PC-3 (cell line): ENCODE data around the gene PTP4A1. TPM values are rescaled to one million over a fixed set of nuclear protein-coding genes. Genes with fewer than 3 reads are reported as not detected.
A peak's percentile ranks its signal among the peaks of the same experiment; 100 is the strongest.

ENCODE experiments used
- ATAC-seq: fragments of 200-7000 bp; cut with Tn5 transposase; 2 replicates; pipeline ENCODE4 v1.9.1; 2020; ENCODE audit warnings: mild to moderate bottlenecking, moderate library complexity
- BruUV-seq: library from RNA; stranded (reverse); fragments of 400-500 nt; replicated peaks from 2 replicates; lab custom pipeline; 2021; lab: Mats Ljungman, UMichigan
- CTCF ChIA-PET: fragments of 300-600 bp; sonication (Branson Sonifier 250); formaldehyde crosslinking; loops from one replicate; lab custom pipeline; 2022; ENCODE audit warnings: antibody characterized with exemption; lab: Charles Lee
- POLR2A ChIA-PET: fragments of 300-600 bp; sonication (Branson Sonifier 250); formaldehyde crosslinking; loops from one replicate; lab custom pipeline; 2022; ENCODE audit warnings: antibody characterized with exemption; ENCODE audit not compliant: unreplicated experiment; lab: Charles Lee
- DNase-seq: peaks from one replicate; pipeline ENCODE4 v3.0.0-alpha.2; 2015
- H2AFZ ChIP-seq: fragments of 300-600 bp; sonication (generic); 2 replicates; pipeline ENCODE4 v1.6.0; 2016; ENCODE audit warnings: antibody characterized with exemption, low read length
- H3F3A ChIP-seq: fragments of 300-600 bp; sonication (generic); one replicate; pipeline ENCODE4 v1.6.0; 2017; ENCODE audit warnings: antibody characterized with exemption, low read length, control low read depth, mild to moderate bottlenecking; ENCODE audit not compliant: unreplicated experiment
- H3K27ac ChIP-seq: fragments of 300-600 bp; sonication (generic); 2 replicates; pipeline ENCODE4 v1.5.1; 2016; ENCODE audit warnings: mild to moderate bottlenecking, low read length
- H3K27me3 ChIP-seq: fragments of 300-600 bp; sonication (generic); 2 replicates; pipeline ENCODE4 v1.6.1; 2016; ENCODE audit warnings: low read length, mixed read lengths
- H3K36me3 ChIP-seq: fragments of 300-600 bp; sonication (generic); 2 replicates; pipeline ENCODE4 v1.6.1; 2016; ENCODE audit warnings: low read depth, mixed run types, low read length, mixed read lengths
- H3K4me1 ChIP-seq: fragments of 300-600 bp; sonication (generic); 2 replicates; pipeline ENCODE4 v1.5.1; 2016; ENCODE audit warnings: low read length; ENCODE audit not compliant: insufficient read depth
- H3K4me2 ChIP-seq: fragments of 300-600 bp; sonication (generic); 2 replicates; pipeline ENCODE4 v1.6.0; 2016; ENCODE audit warnings: low read length
- H3K4me3 ChIP-seq: fragments of 300-600 bp; sonication (generic); 2 replicates; pipeline ENCODE4 v1.5.1; 2016; ENCODE audit warnings: mild to moderate bottlenecking, low read length, mixed read lengths
- H3K79me2 ChIP-seq: fragments of 300-600 bp; sonication (generic); 2 replicates; pipeline ENCODE4 v1.6.1; 2017; ENCODE audit warnings: low read length, mixed read lengths
- H3K9ac ChIP-seq: fragments of 300-600 bp; sonication (generic); 2 replicates; pipeline ENCODE4 v1.6.0; 2016; ENCODE audit warnings: mild to moderate bottlenecking, low read length
- H3K9me2 ChIP-seq: fragments of 300-600 bp; sonication (generic); replicated peaks from 2 replicates; pipeline ENCODE4 v1.6.1; 2016; ENCODE audit warnings: mixed run types, low read length, mixed read lengths
- H3K9me3 ChIP-seq: fragments of 300-600 bp; sonication (generic); 2 replicates; pipeline ENCODE4 v1.6.1; 2016; ENCODE audit warnings: low read length, mixed read lengths
- H4K20me1 ChIP-seq: fragments of 300-600 bp; sonication (generic); 2 replicates; pipeline ENCODE4 v1.6.1; 2016; ENCODE audit warnings: low read length, mixed read lengths
- CTCF ChIP-seq: fragments of 300-600 bp; sonication (generic); conservative IDR thresholded peaks from 2 replicates; pipeline ENCODE4 v1.5.1; 2017; ENCODE audit warnings: antibody characterized with exemption, low read depth, mild to moderate bottlenecking, low read length
- EZH2 ChIP-seq: fragments of 300-600 bp; sonication (generic); IDR thresholded peaks from one replicate; pipeline ENCODE4 v1.6.1; 2017; ENCODE audit warnings: antibody characterized with exemption, mild to moderate bottlenecking, low read length; ENCODE audit not compliant: unreplicated experiment
- EZH2phosphoT487 ChIP-seq: fragments of 300-600 bp; sonication (generic); IDR thresholded peaks from 2 replicates; pipeline ENCODE4 v1.6.1; 2018; ENCODE audit warnings: mild to moderate bottlenecking, antibody characterized with exemption, low read length, borderline replicate concordance
- intact Hi-C: fragments of 100-400 bp; cut with micrococcal nuclease; formaldehyde crosslinking; loops from 2 replicates; pipeline ENCODE4 v1.9.0; 2023
- total RNA-seq: library from RNA; depleted of rRNA; stranded (reverse); fragments of >200 nt; gene quantifications from 2 replicates; pipeline ENCODE4 v1.2.3, GENCODE V29; 2014

Gene PTP4A1
- total RNA-seq, 1 experiment from 2014 or later = 29.9 TPM

- peak overlapping the region; percentile 93 for H3K4me2 ChIP-seq
- no peaks in the 10 kb centered on the region for H3K9me3 ChIP-seq
- no peaks in the 10 kb centered on the region for H3K27me3 ChIP-seq
- H4K20me1 ChIP-seq = peaks cover 54% of the 10 kb centered on the region
- BruUV-seq = no TSS peak
- peaks cover 4% of the 10 kb centered on the region for H3F3A ChIP-seq
- CTCF ChIA-PET = no interaction called here
- H3K9me2 ChIP-seq = no peaks in the 10 kb centered on the region
- intact Hi-C loops = loop anchor here (5.0 kb wide), 1 partner anchor 63 kb away; the partner anchor contains the start of gene PHF3
- ATAC-seq (no peak), DNase-seq (no peak)
- H3K4me1 ChIP-seq = peaks cover 18% of the 10 kb centered on the region
- no peak overlapping the region; the same call in 1 of the 2 replicates for H3K27ac ChIP-seq
- TF ChIP-seq EZH2phosphoT487 = no peak
- no peak for TF ChIP-seq CTCF
- no peak for TF ChIP-seq EZH2
- peak overlapping the region; percentile 99; the same call in 1 of the 2 replicates for H3K9ac ChIP-seq
- H2AFZ ChIP-seq = no peak overlapping the region
- POLR2A ChIA-PET = no interaction called here
- H3K4me3 ChIP-seq = peak overlapping the region; percentile 84
- H3K36me3 ChIP-seq = peaks cover 44% of the 10 kb centered on the region
- peaks cover 56% of the 10 kb centered on the region for H3K79me2 ChIP-seq
These were observed 2.2 kb downstream of the PTP4A1 start for GRCh38 chr6:63574554-63574900.

GRCh38 chr6:63576147-63576772 lies 4.0 kb downstream of the PTP4A1 start:
- ChIA-PET CTCF (no interaction called here), POLR2A (no interaction called here)
- DNase-seq (no peak), ATAC-seq (no peak)
- H3F3A ChIP-seq = peaks cover 4% of the 10 kb centered on the region
- no peak overlapping the region for H3K9ac ChIP-seq
- H3K4me2 ChIP-seq = no peak overlapping the region
- H3K9me2 ChIP-seq = no peaks in the 10 kb centered on the region
- H3K27me3 ChIP-seq = no peaks in the 10 kb centered on the region
- H3K4me1 ChIP-seq = peaks cover 8% of the 10 kb centered on the region
- peaks cover 61% of the 10 kb centered on the region for H3K36me3 ChIP-seq
- TF ChIP-seq CTCF (no peak), EZH2phosphoT487 (no peak), EZH2 (no peak)
- H3K9me3 ChIP-seq = no peaks in the 10 kb centered on the region
- H2AFZ ChIP-seq = no peak overlapping the region
- intact Hi-C loops = no loop called here
- no TSS peak for BruUV-seq
- H3K4me3 ChIP-seq = 0 out of 2 replicates have a peak overlapping the region, but pooled peaks have one; percentile 11
- H3K27ac ChIP-seq = no peak overlapping the region
- peaks cover 69% of the 10 kb centered on the region for H4K20me1 ChIP-seq
- H3K79me2 ChIP-seq = peaks cover 56% of the 10 kb centered on the region

GRCh38 chr6:63576985-63577712 lies 4.9 kb downstream of the PTP4A1 start:
- Histone ChIP-seq H4K20me1 (peaks cover 69% of the 10 kb centered on the region), H2AFZ (no peak overlapping the region), H3K4me3 (no peak overlapping the region), H3K9me2 (no peaks in the 10 kb centered on the region), H3F3A (peaks cover 4% of the 10 kb centered on the region), H3K36me3 (peaks cover 63% of the 10 kb centered on the region), H3K9ac (no peak overlapping the region), H3K27me3 (no peaks in the 10 kb centered on the region), H3K4me2 (no peak overlapping the region), H3K4me1 (peaks cover 3% of the 10 kb centered on the region; the same call in 1 of the 2 replicates), H3K27ac (no peak overlapping the region), H3K9me3 (no peaks in the 10 kb centered on the region), H3K79me2 (peaks cover 56% of the 10 kb centered on the region)
- BruUV-seq = no TSS peak
- TF ChIP-seq EZH2 = no peak
- TF ChIP-seq EZH2phosphoT487 = no peak
- TF ChIP-seq CTCF = no peak
- ATAC-seq (no peak), DNase-seq (no peak)
- intact Hi-C loops = no loop called here
- CTCF ChIA-PET = no interaction called here
- POLR2A ChIA-PET = no interaction called here
